NB4 (cell line): Measurements from ENCODE around the gene TTC1.

Source experiments
- DNase-seq: peaks from one replicate; pipeline ENCODE4 v3.0.0; 2010; ENCODE audit warnings: low read depth
- H3K4me3 ChIP-seq: one replicate; pipeline ENCODE4 v1.5.1; 2011; ENCODE audit warnings: mild to moderate bottlenecking, low read depth, low read length, moderate library complexity
- CTCF ChIP-seq: IDR thresholded peaks from one replicate; pipeline ENCODE4 v1.5.1; 2012; ENCODE audit warnings: low read depth, low read length
- MYC ChIP-seq: IDR thresholded peaks from 2 replicates; pipeline ENCODE4 v1.6.1; 2011; ENCODE audit warnings: low read depth, low read length
- POLR2A ChIP-seq: IDR thresholded peaks from 2 replicates; pipeline ENCODE4 v1.6.1; 2011; ENCODE audit warnings: mild to moderate bottlenecking; ENCODE audit not compliant: insufficient read length; ENCODE audit errors: extremely low read depth
- TF ChIP-seq, protein P1 (sequence below): IDR thresholded peaks from 2 replicates; pipeline ENCODE4 v1.6.1; 2011; ENCODE audit warnings: low read depth, low read length

TTC1 gene

GRCh38 chr5:160040471-160040835 is 31.5 kb downstream of the TTC1 start:
- no peak for TF ChIP-seq POLR2A
- TF ChIP-seq, protein P1, sequence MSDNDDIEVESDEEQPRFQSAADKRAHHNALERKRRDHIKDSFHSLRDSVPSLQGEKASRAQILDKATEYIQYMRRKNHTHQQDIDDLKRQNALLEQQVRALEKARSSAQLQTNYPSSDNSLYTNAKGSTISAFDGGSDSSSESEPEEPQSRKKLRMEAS = no peak
- TF ChIP-seq MYC = no peak
- TF ChIP-seq CTCF = no peak
- H3K4me3 ChIP-seq = no peak overlapping the region
- no peak for DNase-seq

GRCh38 chr5:160042671-160043070 is 33.7 kb downstream of the TTC1 start:
- no peak for TF ChIP-seq CTCF
- no peak for TF ChIP-seq POLR2A
- no peak for TF ChIP-seq MYC
- TF ChIP-seq, protein P1 = no peak
- no peak for DNase-seq
- no peak overlapping the region for H3K4me3 ChIP-seq

- DNase-seq = no peak
- H3K4me3 ChIP-seq = no peak overlapping the region
These were observed 35.5 kb downstream of the TTC1 start for GRCh38 chr5:160044391-160044804.

DNA sequence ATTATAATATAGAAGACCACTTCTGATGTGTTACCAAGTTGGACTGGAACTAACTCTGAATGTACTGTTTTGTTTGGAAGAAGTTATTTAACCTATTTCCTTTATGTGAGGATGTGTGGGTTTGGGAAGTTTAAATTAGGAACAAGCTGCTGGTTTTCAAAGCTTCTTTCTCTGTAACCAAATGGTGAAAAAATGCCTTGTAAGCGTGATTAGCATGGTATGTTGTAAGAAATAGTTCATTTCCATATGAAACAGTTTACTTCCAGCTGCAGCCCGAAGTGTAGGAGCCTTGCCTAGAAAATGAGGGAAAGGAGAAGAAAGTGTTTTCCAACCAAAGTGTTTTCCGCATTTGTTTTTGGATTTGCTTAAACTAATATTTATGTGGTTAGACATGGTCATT is 36.0 kb downstream of the TTC1 start:
- DNase-seq = no peak
- H3K4me3 ChIP-seq = no peak overlapping the region
- TF ChIP-seq, protein P1 = no peak
- no peak for TF ChIP-seq MYC
- no peak for TF ChIP-seq POLR2A
- no peak for TF ChIP-seq CTCF

More at GRCh38 chr5:160044391-160044804, 35.5 kb downstream of the TTC1 start:
- TF ChIP-seq, protein P1 = no peak
- TF ChIP-seq CTCF (no peak), POLR2A (no peak), MYC (no peak)

GRCh38 chr5:160047423-160047822 is 38.5 kb downstream of the TTC1 start:
- DNase-seq = no peak
- no peak overlapping the region for H3K4me3 ChIP-seq
- TF ChIP-seq, protein P1 = no peak
- TF ChIP-seq POLR2A = no peak
- TF ChIP-seq CTCF = no peak
- TF ChIP-seq MYC = no peak

DNA sequence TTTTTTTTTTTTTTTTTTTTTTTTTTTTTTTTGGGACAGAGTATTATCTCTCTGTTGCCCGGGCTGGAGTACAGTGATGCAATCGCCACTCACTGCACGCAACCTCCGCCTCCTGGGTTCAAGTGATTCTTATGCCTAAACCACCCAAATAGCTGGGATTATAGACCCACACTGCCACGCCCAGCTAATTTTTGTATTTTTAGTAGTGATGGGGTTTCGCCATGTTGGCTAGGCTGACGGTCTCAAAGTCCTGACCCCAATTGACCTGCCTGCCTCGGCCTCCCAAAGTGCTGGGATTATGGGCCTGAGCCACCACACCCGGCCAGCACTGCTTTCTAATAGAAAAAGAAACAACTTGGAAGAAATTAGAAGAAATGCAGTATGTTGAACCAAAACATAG is 39.2 kb downstream of the TTC1 start:
- H3K4me3 ChIP-seq = no peak overlapping the region
- TF ChIP-seq, protein P1 = no peak
- TF ChIP-seq POLR2A (no peak), MYC (no peak), CTCF (no peak)
- DNase-seq = no peak
